Aortic smooth muscle cell (primary cell): ENCODE data around the gene SLC15A5. TPM values are rescaled to one million over a fixed set of nuclear protein-coding genes. Genes with fewer than 3 reads are reported as not detected.

Experiments
- total RNA-seq: library from RNA; depleted of rRNA; stranded (reverse); fragments of >200 nt; gene quantifications from 2 replicates; pipeline ENCODE4 v1.2.3, GENCODE V29; 2014

SLC15A5 gene, protein sequence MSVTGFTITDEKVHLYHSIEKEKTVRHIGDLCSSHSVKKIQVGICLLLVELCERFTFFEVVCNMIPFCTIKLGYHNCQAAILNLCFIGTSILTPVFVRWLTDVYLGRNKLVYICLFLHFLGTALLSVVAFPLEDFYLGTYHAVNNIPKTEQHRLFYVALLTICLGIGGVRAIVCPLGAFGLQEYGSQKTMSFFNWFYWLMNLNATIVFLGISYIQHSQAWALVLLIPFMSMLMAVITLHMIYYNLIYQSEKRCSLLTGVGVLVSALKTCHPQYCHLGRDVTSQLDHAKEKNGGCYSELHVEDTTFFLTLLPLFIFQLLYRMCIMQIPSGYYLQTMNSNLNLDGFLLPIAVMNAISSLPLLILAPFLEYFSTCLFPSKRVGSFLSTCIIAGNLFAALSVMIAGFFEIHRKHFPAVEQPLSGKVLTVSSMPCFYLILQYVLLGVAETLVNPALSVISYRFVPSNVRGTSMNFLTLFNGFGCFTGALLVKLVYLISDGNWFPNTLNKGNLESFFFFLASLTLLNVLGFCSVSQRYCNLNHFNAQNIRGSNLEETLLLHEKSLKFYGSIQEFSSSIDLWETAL
- not detected in 2 replicates for total RNA-seq

DNA sequence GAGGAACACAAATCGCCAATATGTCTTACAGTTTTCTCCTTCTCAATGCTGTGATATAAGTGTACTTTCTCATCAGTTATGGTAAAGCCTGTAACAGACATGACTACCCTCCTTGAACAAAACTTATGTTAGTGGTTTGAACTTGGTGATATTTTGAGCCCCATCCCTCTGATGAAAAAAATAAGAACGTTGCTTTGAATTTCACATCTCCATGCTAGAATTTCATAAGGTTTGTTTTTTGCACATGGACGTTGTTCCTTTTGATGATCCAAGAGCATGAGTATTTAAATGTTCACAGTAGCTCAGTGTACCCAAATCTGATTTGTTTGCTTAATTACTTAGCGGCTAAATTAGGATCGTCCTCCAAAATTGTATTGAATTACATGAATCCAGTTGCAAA is at the start of gene SLC15A5:
SLC15A5 (minus strand) TSS at position 101 of the 400 bp plus-strand sequence; CDS start at position 101, 0 bp downstream.

Other genes with a start within 250 kb of the SLC15A5 start
- 25.7 and 28.3 TPM in 2 replicates for gene MGST1, start 70.0 kb upstream of the SLC15A5 start, total RNA-seq